ENCODE measurements around the gene IL36RN. TPM values are rescaled to one million over a fixed set of nuclear protein-coding genes. Genes with fewer than 3 reads are reported as not detected.

IL36RN gene
- total RNA-seq, 1 donor from 2014 or later = 0.25 TPM

DNA sequence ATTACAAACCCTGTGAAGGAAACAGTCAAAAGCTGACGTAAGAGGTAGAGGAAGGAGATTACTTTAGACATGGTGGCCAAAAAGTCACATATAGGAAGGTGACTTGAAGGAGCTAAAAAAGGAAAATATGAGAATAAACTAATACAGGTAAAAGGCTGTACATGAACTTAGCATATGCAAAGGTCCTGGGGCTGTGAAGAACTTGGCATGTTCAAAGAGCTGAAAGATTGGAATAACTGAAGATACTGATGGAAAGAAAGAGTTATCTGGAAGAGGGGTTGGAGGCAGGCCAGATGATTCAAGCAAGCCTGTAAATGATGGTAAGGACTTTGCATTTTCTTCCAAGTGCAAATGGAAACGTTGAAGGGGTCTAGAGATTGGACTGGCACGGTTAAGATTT, 40.5 kb upstream of the IL36RN start:
- Histone ChIP-seq H3K9me3 (no peaks in the 10 kb centered on the region), H3K27ac (no peak overlapping the region), H3K27me3 (no peaks in the 10 kb centered on the region), H3K4me3 (no peak overlapping the region), H3K36me3 (no peaks in the 10 kb centered on the region), H3K4me1 (no peaks in the 10 kb centered on the region)
- peak in 1 of 2 donors; percentile 42 for DNase-seq (ENCODE audit: extremely low spot score in 2 of 2)
- intact Hi-C loops (cut with DNase I) = no loop called here
- TF ChIP-seq POLR2A (IDR thresholded peaks at IDR 0.05) (no peak), POLR2AphosphoS5 (IDR thresholded peaks at IDR 0.05; ENCODE audit: insufficient read depth in 1 of 2, low read depth in 1 of 2) (no peak), CTCF (IDR thresholded peaks at IDR 0.05) (no peak)

DNA sequence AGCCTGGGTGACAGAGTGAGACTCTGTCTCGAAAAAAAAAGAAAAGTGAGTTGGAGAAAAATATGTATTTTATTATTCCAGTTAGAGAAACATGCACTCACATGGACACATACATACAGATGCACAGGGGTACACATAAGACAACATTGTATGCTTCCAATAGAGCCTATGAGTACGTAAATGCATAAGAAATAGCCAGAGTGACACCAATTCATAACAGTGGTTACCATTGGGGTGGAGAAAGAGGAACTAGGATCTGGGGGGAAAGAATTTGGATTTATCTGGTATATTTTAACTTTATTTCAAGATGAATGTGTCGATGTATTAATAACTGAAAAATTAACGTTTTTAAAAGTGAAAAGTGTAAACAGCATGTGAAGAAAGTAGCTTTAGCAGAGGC, 37.7 kb upstream of the IL36RN start:
- H3K36me3 ChIP-seq = no peaks in the 10 kb centered on the region
- TF ChIP-seq POLR2AphosphoS5 (IDR thresholded peaks at IDR 0.05; ENCODE audit: insufficient read depth in 1 of 2, low read depth in 1 of 2) = no peak
- TF ChIP-seq CTCF (IDR thresholded peaks at IDR 0.05) = no peak
- TF ChIP-seq POLR2A (IDR thresholded peaks at IDR 0.05) = no peak
- DNase-seq (ENCODE audit: extremely low spot score in 2 of 2) = no peak
- H3K9me3 ChIP-seq = no peaks in the 10 kb centered on the region
- intact Hi-C loops (cut with DNase I) = no loop called here
- H3K27ac ChIP-seq = no peak overlapping the region
- no peak overlapping the region for H3K4me3 ChIP-seq
- no peaks in the 10 kb centered on the region for H3K4me1 ChIP-seq
- no peaks in the 10 kb centered on the region for H3K27me3 ChIP-seq

DNA sequence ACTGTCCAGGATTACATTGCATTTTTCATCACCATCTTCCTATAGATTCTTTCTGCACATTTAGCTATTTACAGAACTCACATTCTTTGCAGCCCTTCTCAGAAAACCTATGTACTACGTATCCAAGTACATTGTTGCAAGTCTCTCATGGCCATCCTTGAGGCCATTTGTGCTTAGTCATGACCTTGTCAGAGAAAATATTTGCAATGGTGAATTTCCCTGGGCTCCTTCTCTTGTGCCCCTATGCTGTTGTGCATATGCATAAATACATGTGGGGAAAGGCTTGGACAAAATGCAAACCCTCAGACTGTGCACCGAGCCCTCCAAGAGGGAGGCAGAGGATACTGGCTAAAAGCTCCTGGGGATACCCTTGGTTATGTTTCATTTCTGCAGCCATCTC, 34.2 kb upstream of the IL36RN start:
- Histone ChIP-seq H3K9me3 (no peaks in the 10 kb centered on the region), H3K36me3 (no peaks in the 10 kb centered on the region), H3K27me3 (no peaks in the 10 kb centered on the region), H3K4me3 (no peak overlapping the region), H3K27ac (no peak overlapping the region), H3K4me1 (no peaks in the 10 kb centered on the region)
- intact Hi-C loops (cut with DNase I) = no loop called here
- no peak for DNase-seq (ENCODE audit: extremely low spot score in 2 of 2)
- no peak for TF ChIP-seq POLR2AphosphoS5 (IDR thresholded peaks at IDR 0.05; ENCODE audit: insufficient read depth in 1 of 2, low read depth in 1 of 2)
- TF ChIP-seq CTCF (IDR thresholded peaks at IDR 0.05) = no peak
- TF ChIP-seq POLR2A (IDR thresholded peaks at IDR 0.05) = no peak

GRCh38 chr2:113025737-113026136, 33.3 kb upstream of the IL36RN start:
- Histone ChIP-seq H3K27ac (no peak overlapping the region), H3K4me3 (no peak overlapping the region), H3K27me3 (no peaks in the 10 kb centered on the region), H3K9me3 (no peaks in the 10 kb centered on the region), H3K36me3 (no peaks in the 10 kb centered on the region), H3K4me1 (no peaks in the 10 kb centered on the region)
- intact Hi-C loops (cut with DNase I) = no loop called here
- TF ChIP-seq CTCF (IDR thresholded peaks at IDR 0.05) (no peak), POLR2A (IDR thresholded peaks at IDR 0.05) (no peak), POLR2AphosphoS5 (IDR thresholded peaks at IDR 0.05; ENCODE audit: insufficient read depth in 1 of 2, low read depth in 1 of 2) (no peak)
- no peak for DNase-seq (ENCODE audit: extremely low spot score in 2 of 2)

GRCh38 chr2:113027691-113028090, 31.3 kb upstream of the IL36RN start:
- H3K4me1 ChIP-seq = no peaks in the 10 kb centered on the region
- no peaks in the 10 kb centered on the region for H3K27me3 ChIP-seq
- no peak overlapping the region for H3K4me3 ChIP-seq
- no peak for DNase-seq (ENCODE audit: extremely low spot score in 2 of 2)
- TF ChIP-seq CTCF (IDR thresholded peaks at IDR 0.05) (no peak), POLR2A (IDR thresholded peaks at IDR 0.05) (no peak), POLR2AphosphoS5 (IDR thresholded peaks at IDR 0.05; ENCODE audit: insufficient read depth in 1 of 2, low read depth in 1 of 2) (no peak)
- intact Hi-C loops (cut with DNase I) = no loop called here
- H3K36me3 ChIP-seq = no peaks in the 10 kb centered on the region
- no peaks in the 10 kb centered on the region for H3K9me3 ChIP-seq
- no peak overlapping the region for H3K27ac ChIP-seq
